Stimulated activated memory B cell treated with anti-CD40 and anti-IgM and Interleukin-4, amounts not matched to agents 10 μg/mL and 1 μg/mL and 100 μg/mL, for 72 hours (primary cell): ENCODE results near the gene KRTAP10-12.
"Not testable (repeated sequence)": the region's sequence is repeated elsewhere in the genome, so short reads cannot be mapped to it uniquely, and the experiment has no call there.

ENCODE experiments used
- ATAC-seq: fragments of 150-1000 bp; cut with Tn5 transposase; 2 replicates; pipeline ENCODE4 v1.10.0; 2021
- H3K27ac Mint-ChIP-seq: one replicate; pipeline ENCODE4 v1.8.0; 2022; ENCODE audit warnings: mild to moderate bottlenecking, mixed read lengths
- H3K27me3 Mint-ChIP-seq: one replicate; pipeline ENCODE4 v1.8.0; 2022; ENCODE audit warnings: mixed read lengths
- H3K36me3 Mint-ChIP-seq: one replicate; pipeline ENCODE4 v1.8.0; 2022; ENCODE audit warnings: mixed read lengths
- H3K4me1 Mint-ChIP-seq: one replicate; pipeline ENCODE4 v1.8.0; 2022; ENCODE audit warnings: mixed read lengths
- H3K4me3 Mint-ChIP-seq: one replicate; pipeline ENCODE4 v1.8.0; 2022; ENCODE audit warnings: mild to moderate bottlenecking, moderate library complexity, mixed read lengths
- H3K9me3 Mint-ChIP-seq: one replicate; pipeline ENCODE4 v1.8.0; 2022; ENCODE audit warnings: mixed read lengths

KRTAP10-12 gene

DNA sequence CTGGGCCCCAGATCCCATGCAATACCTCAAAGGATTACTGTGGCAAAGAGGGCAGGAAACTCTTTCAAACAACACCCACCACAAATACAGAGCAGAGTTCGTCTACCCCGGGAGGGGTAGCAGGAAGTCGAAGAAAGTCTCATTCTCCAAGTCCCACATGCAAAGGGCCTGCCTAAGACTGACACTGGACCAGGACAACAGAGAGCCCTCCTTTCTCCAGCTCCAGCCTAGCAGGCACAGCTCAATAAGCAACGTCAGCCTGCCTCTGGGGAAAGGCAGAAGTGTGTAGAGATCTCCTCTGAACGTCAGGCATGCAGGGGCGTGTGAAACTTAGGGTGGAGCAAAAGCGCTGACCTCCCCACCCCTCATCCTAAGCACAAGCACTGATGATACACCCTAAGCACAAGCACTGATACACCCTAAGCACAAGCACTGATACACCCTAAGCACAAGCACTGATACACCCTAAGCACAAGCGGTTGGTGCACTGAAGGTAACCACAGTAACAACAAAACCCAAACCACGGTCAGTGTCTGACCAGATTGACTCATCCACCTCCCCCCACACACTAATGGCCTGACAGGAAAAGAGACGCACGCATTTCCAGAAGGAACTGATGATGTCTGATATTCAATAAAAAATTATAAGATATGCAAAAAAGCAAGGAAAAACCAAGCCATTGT is 37.9 kb upstream of the KRTAP10-12 start:
- H3K9me3 Mint-ChIP-seq: peaks cover 17% of the 10 kb centered on the region
- peaks cover 5% of the 10 kb centered on the region for H3K36me3 Mint-ChIP-seq
- no peak for ATAC-seq

DNA sequence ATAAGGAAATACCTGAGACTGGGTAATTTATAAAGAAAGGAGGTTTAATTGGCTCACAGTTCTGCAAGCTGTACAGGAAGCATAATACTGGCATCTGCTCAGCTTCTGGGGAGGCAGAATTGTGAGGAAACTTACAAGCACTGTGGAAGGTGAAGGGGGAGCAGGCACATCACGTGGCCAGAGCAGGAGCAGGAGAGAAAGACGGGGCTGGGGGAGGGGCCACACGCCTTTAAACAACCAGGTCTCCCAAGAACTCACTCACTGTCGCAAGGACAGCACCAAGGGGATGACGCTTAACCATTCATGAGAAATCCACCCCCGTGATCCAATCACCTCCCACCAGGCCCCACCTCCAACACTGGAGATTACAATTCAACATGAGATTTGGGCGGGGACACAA is 35.4 kb upstream of the KRTAP10-12 start:
- H3K9me3 Mint-ChIP-seq: peaks cover 14% of the 10 kb centered on the region
- not testable (repeated sequence) for H3K4me3 Mint-ChIP-seq, ATAC-seq, H3K4me1 Mint-ChIP-seq, H3K27ac Mint-ChIP-seq, H3K36me3 Mint-ChIP-seq
- peaks cover 58% of the 10 kb centered on the region for H3K27me3 Mint-ChIP-seq

More for the DNA sequence above, 37.9 kb upstream of the KRTAP10-12 start:
- H3K27ac Mint-ChIP-seq: no peak overlapping the region
- H3K4me3 Mint-ChIP-seq: no peak overlapping the region
- H3K4me1 Mint-ChIP-seq: no peaks in the 10 kb centered on the region
- H3K27me3 Mint-ChIP-seq: peaks cover 54% of the 10 kb centered on the region

DNA sequence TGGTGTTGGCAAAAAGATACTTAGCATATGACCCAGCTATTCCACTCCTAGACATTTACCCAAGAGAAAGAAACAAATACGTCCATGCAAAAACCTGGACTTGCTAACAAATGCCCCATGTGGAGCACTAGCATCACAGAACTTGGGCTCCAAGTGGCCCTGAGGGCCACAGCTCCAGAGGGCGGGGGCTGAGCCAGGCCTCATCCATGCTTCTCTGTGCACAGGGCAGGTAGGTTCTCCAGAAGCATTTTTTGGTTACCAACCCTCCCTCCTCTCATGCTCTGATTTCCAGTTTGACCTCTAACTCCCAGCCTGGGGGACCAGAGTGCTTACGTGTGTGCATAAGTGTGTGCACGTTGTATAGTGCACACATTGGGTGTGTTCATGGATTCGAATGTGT is 32.3 kb upstream of the KRTAP10-12 start:
- no peak overlapping the region for H3K4me3 Mint-ChIP-seq

DNA sequence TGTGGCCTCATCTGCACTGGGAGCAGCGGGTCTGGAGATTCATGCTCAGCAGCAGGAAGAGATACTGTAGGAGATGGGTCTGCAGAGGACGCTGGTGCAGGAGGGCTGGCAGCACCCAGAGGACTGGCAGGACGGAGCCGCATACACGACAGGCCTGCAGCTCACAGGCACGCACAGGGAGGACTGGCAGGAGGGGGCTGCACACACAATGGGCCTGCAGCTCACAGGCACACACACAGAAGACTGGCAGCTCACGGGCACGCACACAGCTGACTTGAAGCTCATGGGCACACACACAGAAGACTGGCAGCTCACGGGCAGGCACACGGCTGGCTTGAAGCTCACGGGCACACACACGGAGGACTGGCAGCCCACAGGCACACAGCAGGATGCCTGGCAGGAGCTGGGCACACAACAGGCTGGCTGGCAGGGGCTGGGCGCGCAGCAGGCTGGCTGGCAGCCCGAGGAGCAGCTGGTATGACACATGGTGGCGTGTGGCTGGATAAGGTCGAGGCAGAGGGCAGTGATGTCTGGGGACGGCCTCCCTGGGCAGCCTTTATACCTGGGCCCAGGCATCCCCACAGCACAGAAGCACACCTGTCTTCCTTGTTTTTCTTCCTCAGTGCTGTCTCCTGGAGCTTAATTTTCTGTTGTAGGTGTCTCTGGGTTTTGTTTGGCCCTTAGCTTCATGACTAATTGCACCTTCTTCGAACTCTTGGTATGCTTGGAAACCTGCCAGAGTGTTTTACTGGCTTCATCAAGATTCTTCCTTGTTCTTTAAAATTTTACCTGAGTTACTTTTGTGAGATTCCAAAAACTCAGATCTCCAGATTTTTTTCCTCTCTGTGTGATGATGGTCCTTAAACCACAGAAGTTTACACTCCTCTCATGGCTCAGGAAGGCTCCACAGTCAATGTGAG is 30.3 kb upstream of the KRTAP10-12 start, which contains the start of gene KRTAP12-2:
Gene KRTAP12-2 (minus strand): TSS at position 527 of the 920 bp plus-strand sequence. CDS start 41 bp downstream, at position 486.
- peak; percentile 16 for ATAC-seq
- H3K36me3 Mint-ChIP-seq: peaks cover under 1% of the 10 kb centered on the region
- H3K9me3 Mint-ChIP-seq: peaks cover 15% of the 10 kb centered on the region
- no peak within 1 kb of the TSS for H3K4me3 Mint-ChIP-seq
- no peaks in the 10 kb centered on the region for H3K4me1 Mint-ChIP-seq
- H3K27ac Mint-ChIP-seq: no peak within 1 kb of the TSS
- peaks cover 47% of the 10 kb centered on the region for H3K27me3 Mint-ChIP-seq

More for the DNA sequence above, 32.3 kb upstream of the KRTAP10-12 start:
- Mint-ChIP-seq H3K4me1 (no peaks in the 10 kb centered on the region), H3K36me3 (peaks cover 5% of the 10 kb centered on the region), H3K27me3 (peaks cover 54% of the 10 kb centered on the region), H3K27ac (no peak overlapping the region), H3K9me3 (peaks cover 11% of the 10 kb centered on the region)
- ATAC-seq: no peak

DNA sequence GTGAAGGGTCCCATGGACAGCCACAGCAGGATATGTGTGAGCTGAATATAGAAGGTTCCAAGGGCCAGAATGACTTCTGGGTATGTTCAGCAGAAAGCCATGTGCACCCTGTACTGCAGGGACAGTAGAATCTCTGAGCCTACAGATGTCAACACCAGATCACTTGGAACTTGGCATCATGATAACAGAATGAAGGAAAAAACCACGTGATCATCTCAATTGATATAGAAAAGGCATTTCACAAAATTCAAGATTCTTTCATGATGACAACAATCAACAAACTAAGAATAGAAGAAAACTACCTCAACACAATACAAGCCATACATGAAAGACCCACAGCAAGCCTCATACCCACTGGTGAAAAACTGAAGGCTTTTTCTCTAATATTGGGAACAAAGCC is 29.4 kb upstream of the KRTAP10-12 start:
- Mint-ChIP-seq H3K27ac (no peak overlapping the region), H3K4me3 (no peak overlapping the region), H3K4me1 (no peaks in the 10 kb centered on the region), H3K9me3 (peaks cover 10% of the 10 kb centered on the region), H3K36me3 (no peaks in the 10 kb centered on the region), H3K27me3 (peaks cover 49% of the 10 kb centered on the region)
- ATAC-seq: no peak

DNA sequence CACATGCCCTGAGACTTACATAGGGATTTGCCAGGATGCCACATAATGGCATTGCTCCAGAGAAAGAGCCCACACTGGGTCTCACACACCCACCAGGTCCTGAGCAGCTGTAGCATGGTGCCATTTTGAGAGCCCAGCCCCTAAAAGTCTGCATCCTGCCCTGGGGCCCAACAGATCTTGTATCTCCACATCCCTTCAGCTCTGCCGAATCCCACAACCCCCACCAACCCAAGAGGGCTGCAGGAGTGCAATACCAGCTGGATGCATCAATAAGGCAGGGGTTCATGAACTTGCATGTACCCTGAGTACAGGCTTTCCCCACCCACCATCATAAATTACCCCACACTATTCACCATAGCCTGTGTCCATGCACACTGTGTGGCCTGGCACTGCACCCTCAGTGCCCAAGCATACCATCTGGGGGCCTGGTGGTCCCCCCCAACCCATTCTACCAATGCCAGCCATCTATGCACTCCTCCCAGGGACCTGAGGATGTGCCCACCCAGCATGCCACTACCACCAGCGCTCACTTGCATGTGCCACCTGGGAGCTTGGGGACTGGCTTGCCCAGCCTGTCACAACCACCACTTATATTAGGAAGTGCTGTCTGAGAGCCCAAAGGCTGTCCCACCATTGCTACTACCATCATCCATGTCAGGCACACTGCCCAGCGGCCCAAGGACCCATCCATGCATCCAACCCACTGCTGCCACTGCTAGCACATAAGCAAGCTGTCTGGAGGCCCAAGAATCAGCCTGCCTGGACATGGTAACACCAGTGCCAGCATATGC is 26.1 kb upstream of the KRTAP10-12 start:
- Mint-ChIP-seq H3K36me3 (no peaks in the 10 kb centered on the region), H3K4me1 (no peaks in the 10 kb centered on the region), H3K4me3 (no peak overlapping the region), H3K9me3 (peaks cover 14% of the 10 kb centered on the region), H3K27me3 (peaks cover 54% of the 10 kb centered on the region), H3K27ac (no peak overlapping the region)
- no peak for ATAC-seq

DNA sequence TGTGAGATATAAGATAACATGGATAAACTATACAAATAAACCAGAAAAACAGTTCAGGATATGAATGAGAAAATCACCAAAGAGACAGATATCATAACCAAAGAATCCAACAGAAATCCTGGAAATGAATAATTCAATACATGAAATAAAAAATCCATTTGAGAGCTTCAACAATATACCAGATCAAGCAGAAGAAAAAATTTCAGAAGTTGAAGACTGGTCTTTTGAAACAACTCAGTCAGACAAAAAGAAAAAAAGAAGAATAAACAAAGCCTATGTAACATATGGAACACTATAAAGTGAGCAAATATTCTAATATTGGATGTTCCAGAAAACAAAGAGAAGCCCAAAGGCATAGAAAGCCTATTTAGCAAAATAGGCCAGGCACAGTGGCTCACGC is 25.1 kb upstream of the KRTAP10-12 start:
- H3K4me3 Mint-ChIP-seq: no peak overlapping the region
- no peaks in the 10 kb centered on the region for H3K36me3 Mint-ChIP-seq
- no peak for ATAC-seq
- no peak overlapping the region for H3K27ac Mint-ChIP-seq
- H3K9me3 Mint-ChIP-seq: peaks cover 14% of the 10 kb centered on the region
- H3K4me1 Mint-ChIP-seq: no peaks in the 10 kb centered on the region
- peaks cover 43% of the 10 kb centered on the region for H3K27me3 Mint-ChIP-seq

DNA sequence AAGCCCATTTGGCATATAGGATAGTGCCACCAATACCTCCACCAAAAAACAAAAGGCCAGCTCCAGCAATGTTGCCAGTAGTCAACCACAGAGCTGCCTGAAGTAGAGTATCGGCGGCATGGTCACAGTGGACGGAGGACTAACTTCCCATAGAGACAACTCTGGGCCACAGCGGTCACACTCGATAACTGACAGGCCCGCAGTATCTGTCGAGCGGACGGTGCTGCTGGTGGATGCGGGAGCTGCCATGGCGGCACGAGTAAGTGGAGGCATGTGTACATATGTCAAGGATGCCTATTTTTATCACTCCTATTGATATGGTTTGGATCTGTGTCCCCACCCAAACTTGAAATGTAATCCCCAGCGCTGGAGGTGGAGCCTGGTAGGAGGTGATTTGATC is 19.1 kb upstream of the KRTAP10-12 start:
- no peaks in the 10 kb centered on the region for H3K36me3 Mint-ChIP-seq
- no peak for ATAC-seq
- no peak overlapping the region for H3K27ac Mint-ChIP-seq
- peaks cover 46% of the 10 kb centered on the region for H3K27me3 Mint-ChIP-seq
- no peak overlapping the region for H3K4me3 Mint-ChIP-seq
- peaks cover 2% of the 10 kb centered on the region for H3K9me3 Mint-ChIP-seq
- no peaks in the 10 kb centered on the region for H3K4me1 Mint-ChIP-seq

DNA sequence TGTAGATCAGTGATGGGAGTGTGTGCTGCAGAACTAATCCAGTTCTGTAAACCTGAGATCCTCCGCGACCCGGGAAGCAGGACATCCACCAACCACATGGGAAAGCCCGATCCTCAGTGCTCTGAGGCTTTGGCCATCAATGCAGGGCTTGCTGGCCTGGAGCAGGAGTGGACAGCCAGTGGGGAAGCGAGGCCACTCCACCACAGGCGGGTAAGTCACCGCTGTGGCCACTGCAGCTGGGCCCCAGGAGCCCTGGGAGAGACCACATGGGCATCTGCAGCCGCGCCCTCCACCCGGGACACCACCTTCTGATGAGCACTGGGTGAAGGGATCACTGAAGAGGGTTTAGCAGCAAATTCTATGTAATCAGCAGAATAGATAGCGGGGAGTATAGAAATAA is 15.8 kb upstream of the KRTAP10-12 start:
- no peak overlapping the region for H3K27ac Mint-ChIP-seq

DNA sequence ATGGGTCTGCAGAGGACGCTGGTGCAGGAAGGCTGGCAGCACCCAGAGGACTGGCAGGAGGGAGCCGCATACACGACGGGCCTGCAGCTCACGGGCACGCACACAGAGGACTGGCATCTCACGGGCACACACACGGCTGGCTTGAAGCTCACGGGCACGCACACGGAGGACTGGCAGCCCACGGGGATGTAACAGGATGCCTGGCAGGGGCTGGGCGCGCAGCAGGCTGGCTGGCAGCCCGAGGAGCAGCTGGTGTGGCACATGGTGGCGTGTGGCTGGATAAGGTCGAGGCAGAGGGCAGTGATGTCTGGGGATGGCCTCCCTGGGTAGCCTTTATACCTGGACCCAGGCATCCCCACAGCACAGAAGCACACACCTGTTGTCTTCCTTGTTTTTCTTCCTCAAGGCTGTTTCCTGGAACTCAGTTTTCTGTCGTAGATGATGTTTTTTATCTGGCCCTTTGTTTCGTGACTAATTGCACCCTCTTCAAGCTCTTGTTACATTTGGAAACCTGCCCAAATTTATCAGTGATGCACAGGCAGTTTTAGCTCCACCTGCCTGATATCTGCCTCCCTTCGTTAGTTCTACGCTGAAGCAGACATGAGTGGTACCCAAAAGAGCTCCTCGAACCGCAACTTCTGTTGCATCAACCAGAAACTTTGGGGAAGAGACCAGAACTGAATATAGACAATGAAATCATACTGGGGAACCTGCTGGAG is 15.0 kb upstream of the KRTAP10-12 start, which contains the start of gene KRTAP12-1:
Gene KRTAP12-1 (minus strand): TSS at position 303 of the 719 bp plus-strand sequence. CDS start 40 bp downstream, at position 263.
- H3K27ac Mint-ChIP-seq: no peak within 1 kb of the TSS
- no peaks in the 10 kb centered on the region for H3K36me3 Mint-ChIP-seq
- H3K4me3 Mint-ChIP-seq: no peak within 1 kb of the TSS
- peaks cover 70% of the 10 kb centered on the region for H3K27me3 Mint-ChIP-seq
- no peak for ATAC-seq
- no peaks in the 10 kb centered on the region for H3K9me3 Mint-ChIP-seq
- no peaks in the 10 kb centered on the region for H3K4me1 Mint-ChIP-seq

More for the DNA sequence above, 15.8 kb upstream of the KRTAP10-12 start:
- H3K9me3 Mint-ChIP-seq: no peaks in the 10 kb centered on the region
- H3K4me3 Mint-ChIP-seq: no peak overlapping the region
- peaks cover 62% of the 10 kb centered on the region for H3K27me3 Mint-ChIP-seq
- no peaks in the 10 kb centered on the region for H3K4me1 Mint-ChIP-seq
- H3K36me3 Mint-ChIP-seq: no peaks in the 10 kb centered on the region
- no peak for ATAC-seq

DNA sequence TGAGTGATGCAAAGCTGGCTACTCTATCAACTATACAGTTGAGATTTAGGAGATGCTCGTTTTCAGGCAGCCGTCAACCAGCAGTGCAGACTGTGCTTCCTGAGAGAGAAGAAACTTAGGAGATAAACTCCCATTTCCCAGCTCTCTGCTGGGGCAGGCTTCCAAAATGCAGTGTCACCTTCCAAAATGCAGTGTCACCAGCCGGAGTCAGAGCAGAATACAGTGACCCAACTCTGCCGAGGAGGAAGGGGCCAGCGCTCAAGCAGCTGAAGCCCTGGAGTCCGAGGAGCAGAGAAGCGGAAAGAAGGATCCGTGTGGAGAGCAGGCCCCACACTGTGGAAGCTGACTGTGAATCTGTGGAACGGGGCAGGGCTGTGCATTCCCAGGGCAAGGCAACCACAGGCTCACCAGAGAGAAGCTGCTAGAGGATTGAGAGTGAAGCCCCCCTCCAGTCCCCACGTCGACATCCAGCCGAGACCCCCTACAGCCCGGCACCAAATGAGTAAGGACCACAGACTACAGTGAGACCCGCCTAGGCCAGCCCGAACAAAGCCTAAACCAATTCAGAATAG is 14.3 kb upstream of the KRTAP10-12 start:
- no peak for ATAC-seq
- Mint-ChIP-seq H3K9me3 (no peaks in the 10 kb centered on the region), H3K27me3 (peaks cover 77% of the 10 kb centered on the region), H3K27ac (no peak overlapping the region), H3K36me3 (no peaks in the 10 kb centered on the region), H3K4me1 (no peaks in the 10 kb centered on the region), H3K4me3 (no peak overlapping the region)

DNA sequence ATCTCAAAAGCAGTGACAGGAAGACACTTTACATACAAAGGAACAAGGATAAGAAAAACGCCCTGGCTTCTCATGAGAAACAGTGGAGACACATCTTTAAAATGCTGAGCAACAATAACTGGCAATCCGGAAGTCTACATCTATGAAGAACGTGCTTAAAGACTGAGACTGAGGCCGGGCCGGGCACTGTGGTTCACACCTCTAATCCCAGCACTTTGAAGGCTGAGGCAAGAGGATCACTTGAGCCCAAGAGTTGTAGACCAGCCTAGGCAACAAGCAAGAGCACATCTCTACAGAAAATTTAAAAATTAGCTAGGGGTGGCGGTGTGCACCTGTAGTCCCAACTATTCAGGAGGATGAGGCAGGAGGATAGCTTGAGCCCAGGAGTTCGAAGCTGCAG is 12.9 kb upstream of the KRTAP10-12 start:
- H3K36me3 Mint-ChIP-seq: no peaks in the 10 kb centered on the region
- H3K9me3 Mint-ChIP-seq: no peaks in the 10 kb centered on the region
- H3K27me3 Mint-ChIP-seq: peaks cover 90% of the 10 kb centered on the region
- no peak overlapping the region for H3K4me3 Mint-ChIP-seq
- ATAC-seq: no peak
- H3K27ac Mint-ChIP-seq: no peak overlapping the region
- no peaks in the 10 kb centered on the region for H3K4me1 Mint-ChIP-seq

DNA sequence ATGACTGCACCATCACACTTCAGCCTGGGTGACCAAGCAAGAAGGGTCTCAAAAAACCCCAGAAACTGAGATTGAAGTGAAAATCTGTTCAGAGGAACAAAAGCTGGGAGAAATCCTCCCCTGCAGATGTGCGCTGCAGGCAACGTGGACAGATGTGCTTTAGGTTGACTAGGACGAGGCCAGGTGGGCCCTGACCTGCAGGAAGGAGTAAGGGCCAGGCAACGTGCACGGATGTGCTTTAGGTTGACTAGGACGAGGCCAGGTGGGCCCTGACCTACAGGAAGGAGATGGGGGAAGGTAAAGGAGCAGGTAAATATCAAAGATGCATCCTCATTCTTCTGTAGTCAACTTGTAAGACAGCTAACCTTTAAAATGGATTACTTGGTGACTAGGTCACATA is 12.5 kb upstream of the KRTAP10-12 start:
- Mint-ChIP-seq H3K9me3 (no peaks in the 10 kb centered on the region), H3K4me1 (no peaks in the 10 kb centered on the region), H3K4me3 (no peak overlapping the region), H3K27me3 (peaks cover 90% of the 10 kb centered on the region), H3K36me3 (no peaks in the 10 kb centered on the region), H3K27ac (no peak overlapping the region)
- no peak for ATAC-seq

DNA sequence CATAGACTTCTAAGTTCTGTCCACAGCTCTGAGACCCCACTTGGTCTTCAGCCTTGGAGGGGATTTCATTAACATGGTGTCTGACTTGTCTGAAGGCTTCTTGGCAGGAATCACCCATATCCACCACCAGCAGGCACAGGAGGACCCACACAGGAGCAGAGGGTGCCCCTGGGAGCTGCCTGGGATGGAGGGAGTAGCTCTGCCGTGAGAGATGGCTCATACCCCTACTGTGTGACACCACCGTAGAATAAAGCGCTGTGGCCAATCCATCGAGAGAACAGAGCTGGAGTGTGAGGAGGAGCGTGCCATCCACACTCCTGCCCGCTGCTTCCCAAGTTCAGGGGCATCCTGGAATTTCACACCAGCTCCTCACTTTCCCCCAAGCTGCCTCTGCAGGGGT is 11.9 kb upstream of the KRTAP10-12 start:
- peaks cover 86% of the 10 kb centered on the region for H3K27me3 Mint-ChIP-seq
- not testable (repeated sequence) for H3K36me3 Mint-ChIP-seq, H3K27ac Mint-ChIP-seq, H3K4me1 Mint-ChIP-seq, ATAC-seq, H3K4me3 Mint-ChIP-seq, H3K9me3 Mint-ChIP-seq
